Osteoblast (primary cell): ENCODE measurements around the gene MMP20. TPM values are rescaled to one million over a fixed set of nuclear protein-coding genes. Genes with fewer than 3 reads are reported as not detected.
A peak's percentile ranks its signal among the peaks of the same experiment; 100 is the strongest.

ENCODE experiments used
- DNase-seq: peaks from one replicate; pipeline ENCODE4 v3.0.0; 2011; ENCODE audit warnings: low spot score, mixed read lengths; ENCODE audit not compliant: insufficient read length; ENCODE audit errors: missing footprints
- H2AFZ ChIP-seq: 2 replicates; pipeline ENCODE4 v1.6.0; 2011; ENCODE audit warnings: mild to moderate bottlenecking, low read length
- H3K27ac ChIP-seq: 2 replicates; pipeline ENCODE4 v1.5.1; 2011; ENCODE audit warnings: mild to moderate bottlenecking, low read depth, low read length, moderate library complexity
- H3K27me3 ChIP-seq: 2 replicates; pipeline ENCODE4 v1.6.0; 2012; ENCODE audit warnings: mild to moderate bottlenecking, control low read depth, inconsistent platforms, low read length, moderate library complexity; ENCODE audit not compliant: insufficient read depth
- H3K36me3 ChIP-seq: 2 replicates; pipeline ENCODE4 v1.5.1; 2011; ENCODE audit warnings: mild to moderate bottlenecking, low read length, control low read depth, moderate library complexity; ENCODE audit not compliant: insufficient read depth
- H3K4me1 ChIP-seq: 2 replicates; pipeline ENCODE4 v1.5.1; 2011; ENCODE audit warnings: mild to moderate bottlenecking, low read length, control low read depth, moderate library complexity; ENCODE audit not compliant: insufficient read depth
- H3K4me2 ChIP-seq: 2 replicates; pipeline ENCODE4 v1.6.0; 2011; ENCODE audit warnings: mild to moderate bottlenecking, low read length; ENCODE audit not compliant: insufficient read depth
- H3K4me3 ChIP-seq: fragments of 200-600 bp; sonication (generic); 3 replicates; pipeline ENCODE4 v1.5.1; 2012; ENCODE audit warnings: mild to moderate bottlenecking, low read length, inconsistent platforms; ENCODE audit not compliant: insufficient read depth
- H3K79me2 ChIP-seq: 2 replicates; pipeline ENCODE4 v1.6.0; 2012; ENCODE audit warnings: mild to moderate bottlenecking, low read length, control low read depth, inconsistent platforms; ENCODE audit not compliant: insufficient read depth
- H3K9me3 ChIP-seq: 2 replicates; pipeline ENCODE4 v1.5.1; 2011; ENCODE audit warnings: low read depth, low read length, control low read depth
- H4K20me1 ChIP-seq: 2 replicates; pipeline ENCODE4 v1.6.0; 2012; ENCODE audit warnings: mild to moderate bottlenecking, low read length, control low read depth; ENCODE audit not compliant: insufficient read depth
- CTCF ChIP-seq: IDR thresholded peaks from 2 replicates; pipeline ENCODE4 v1.5.1; 2011; ENCODE audit warnings: mild to moderate bottlenecking, low read depth, low read length, moderate library complexity; ENCODE audit errors: extremely low read depth
- total RNA-seq: library from RNA; depleted of rRNA; stranded (reverse); fragments of >200 nt; gene quantifications from 2 replicates; pipeline ENCODE4 v1.2.3, GENCODE V29; 2012

The MMP20 gene
- total RNA-seq, 1 donor, result not detected

- no peak overlapping the region for H3K27ac ChIP-seq
- H4K20me1 ChIP-seq, result no peaks in the 10 kb centered on the region
- H3K79me2 ChIP-seq, result no peaks in the 10 kb centered on the region
- H3K4me2 ChIP-seq, result peak overlapping the region; percentile 95
- no peak for TF ChIP-seq CTCF
- DNase-seq, result no peak
- no peaks in the 10 kb centered on the region for H3K9me3 ChIP-seq
- peaks cover 22% of the 10 kb centered on the region for H3K4me1 ChIP-seq
- H3K27me3 ChIP-seq, result no peaks in the 10 kb centered on the region
- H3K4me3 ChIP-seq, result no peak overlapping the region
- H3K36me3 ChIP-seq, result no peaks in the 10 kb centered on the region
- H2AFZ ChIP-seq, result no peak overlapping the region
These were observed 65.3 kb downstream of the MMP20 start for GRCh38 chr11:102559839-102560238.

- Histone ChIP-seq H4K20me1 (no peaks in the 10 kb centered on the region), H3K9me3 (no peaks in the 10 kb centered on the region), H3K36me3 (no peaks in the 10 kb centered on the region), H2AFZ (no peak overlapping the region), H3K4me1 (peaks cover 6% of the 10 kb centered on the region), H3K27ac (no peak overlapping the region), H3K4me2 (no peak overlapping the region), H3K4me3 (no peak overlapping the region), H3K79me2 (no peaks in the 10 kb centered on the region), H3K27me3 (no peaks in the 10 kb centered on the region)
- TF ChIP-seq CTCF, result no peak
- DNase-seq, result no peak
These were observed 70.0 kb downstream of the MMP20 start for GRCh38 chr11:102555091-102555490.

- Histone ChIP-seq H3K4me3 (no peak overlapping the region), H3K36me3 (no peaks in the 10 kb centered on the region), H2AFZ (no peak overlapping the region), H4K20me1 (no peaks in the 10 kb centered on the region), H3K79me2 (no peaks in the 10 kb centered on the region), H3K27ac (no peak overlapping the region), H3K4me2 (no peak overlapping the region), H3K9me3 (no peaks in the 10 kb centered on the region), H3K4me1 (peaks cover 4% of the 10 kb centered on the region), H3K27me3 (no peaks in the 10 kb centered on the region)
- no peak for DNase-seq
- no peak for TF ChIP-seq CTCF
These were observed 71.3 kb downstream of the MMP20 start for GRCh38 chr11:102553835-102554282.

GRCh38 chr11:102552447-102553194 lies 72.5 kb downstream of the MMP20 start:
- DNase-seq, result no peak
- peak overlapping the region; percentile 59 for H2AFZ ChIP-seq
- H3K27ac ChIP-seq, result no peak overlapping the region

More at GRCh38 chr11:102552447-102553194, 72.5 kb downstream of the MMP20 start:
- no peaks in the 10 kb centered on the region for H4K20me1 ChIP-seq
- H3K4me3 ChIP-seq, result no peak overlapping the region
- H3K4me1 ChIP-seq, result peaks cover 4% of the 10 kb centered on the region
- no peaks in the 10 kb centered on the region for H3K27me3 ChIP-seq
- TF ChIP-seq CTCF, result no peak
- H3K9me3 ChIP-seq, result no peaks in the 10 kb centered on the region
- no peak overlapping the region for H3K4me2 ChIP-seq
- H3K79me2 ChIP-seq, result no peaks in the 10 kb centered on the region
- H3K36me3 ChIP-seq, result no peaks in the 10 kb centered on the region
